NCI-H146 treated with DMSO at 0.1 percent for 48 hours (cell line): ENCODE results near the gene TMEM164.

Experiments used
- DNase-seq: peaks from one replicate; lab custom pipeline; 2025; ENCODE audit not compliant: unreplicated experiment; lab: John Stamatoyannopoulos, UW

The TMEM164 gene

DNA sequence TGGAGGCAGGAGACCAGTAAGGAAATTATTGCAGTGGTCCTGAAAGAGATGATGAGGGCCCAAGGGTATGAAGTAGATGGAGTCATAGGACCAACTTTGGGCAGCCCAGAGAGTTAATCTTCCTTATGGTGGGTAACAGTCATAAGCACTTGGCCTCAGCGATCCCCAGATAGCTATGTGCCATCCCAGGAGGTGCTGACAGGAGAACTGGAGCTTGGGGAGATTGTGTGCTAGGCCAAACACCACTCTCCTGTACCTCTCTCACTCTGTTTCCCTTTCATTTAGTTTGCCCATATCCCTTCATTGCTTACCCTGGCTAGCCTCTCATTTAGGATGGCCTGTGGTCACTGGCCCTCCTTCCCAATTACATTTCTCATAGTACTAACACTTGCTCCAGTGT is 60.0 kb downstream of the TMEM164 start:
- DNase-seq: no peak

DNA sequence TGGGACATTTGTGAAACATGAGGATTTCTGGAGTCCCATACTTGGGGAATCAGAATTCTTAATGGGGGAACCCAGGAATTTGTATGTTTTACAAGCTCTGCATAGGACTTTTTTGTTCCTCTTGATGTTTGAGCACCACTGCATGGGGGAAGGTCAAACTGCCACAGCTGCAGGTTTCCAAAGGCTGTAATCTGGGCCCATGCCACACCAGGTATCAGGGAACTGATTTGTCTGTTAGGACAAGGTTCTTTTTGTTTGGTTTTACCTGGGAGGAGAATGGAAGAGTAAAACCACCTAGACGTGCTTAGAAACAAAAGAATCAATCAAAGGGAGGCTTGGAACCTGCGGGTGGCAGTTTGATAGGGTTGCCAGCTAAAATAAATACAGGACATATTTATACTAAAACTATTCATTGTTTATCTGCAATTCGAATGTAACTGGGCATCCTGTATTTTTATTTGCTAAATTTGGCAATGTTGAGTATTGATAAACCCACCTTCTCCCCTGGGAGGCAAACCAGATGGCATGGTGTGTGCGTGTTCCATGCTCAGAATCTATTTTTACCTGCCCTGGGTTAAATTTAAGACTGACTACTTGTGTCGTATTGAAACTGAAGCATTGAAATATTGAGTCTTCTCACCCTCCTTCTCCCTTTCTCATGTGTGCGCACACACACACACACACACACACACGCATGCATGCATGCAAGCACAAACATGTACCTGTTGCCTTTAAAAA is 63.7 kb downstream of the TMEM164 start:
- DNase-seq: peak; percentile 51

DNA sequence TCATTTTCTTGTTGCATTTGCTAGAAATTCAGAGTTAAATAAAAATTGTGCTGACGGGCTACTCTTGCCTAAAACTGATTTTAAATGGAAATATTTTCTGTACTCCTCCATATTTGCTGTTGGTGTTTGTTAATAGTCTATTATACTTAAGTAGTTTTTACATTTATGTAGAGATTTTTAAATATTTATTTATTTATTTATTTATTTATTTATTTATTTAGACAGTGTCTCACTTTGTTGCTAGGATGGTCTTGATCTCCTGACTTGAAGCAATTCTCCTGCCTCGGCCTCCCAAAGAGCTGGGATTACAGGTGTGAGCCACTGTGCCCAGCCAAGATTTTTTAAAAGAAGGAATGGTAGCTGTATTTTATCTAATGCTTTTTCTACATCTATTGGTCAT is 68.1 kb downstream of the TMEM164 start:
- DNase-seq: no peak

DNA sequence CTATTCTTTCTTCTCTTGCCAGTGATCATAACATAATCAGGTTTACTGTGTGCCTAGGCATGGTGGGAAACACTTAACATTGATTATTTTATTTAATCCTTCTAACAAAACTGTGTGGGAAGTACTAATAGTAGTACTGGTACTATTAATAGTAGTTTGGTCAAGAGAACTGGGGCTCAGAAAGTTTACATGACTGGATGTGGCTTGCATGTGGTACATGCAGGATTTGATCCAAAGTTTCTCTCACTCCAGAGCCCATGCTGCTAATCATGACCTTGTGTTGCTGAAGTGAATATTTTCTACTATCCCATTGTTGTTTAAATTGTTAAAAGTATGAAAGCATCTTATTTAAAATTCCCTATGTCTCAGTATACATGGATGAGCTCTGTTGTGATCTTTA is 78.4 kb downstream of the TMEM164 start:
- no peak for DNase-seq

DNA sequence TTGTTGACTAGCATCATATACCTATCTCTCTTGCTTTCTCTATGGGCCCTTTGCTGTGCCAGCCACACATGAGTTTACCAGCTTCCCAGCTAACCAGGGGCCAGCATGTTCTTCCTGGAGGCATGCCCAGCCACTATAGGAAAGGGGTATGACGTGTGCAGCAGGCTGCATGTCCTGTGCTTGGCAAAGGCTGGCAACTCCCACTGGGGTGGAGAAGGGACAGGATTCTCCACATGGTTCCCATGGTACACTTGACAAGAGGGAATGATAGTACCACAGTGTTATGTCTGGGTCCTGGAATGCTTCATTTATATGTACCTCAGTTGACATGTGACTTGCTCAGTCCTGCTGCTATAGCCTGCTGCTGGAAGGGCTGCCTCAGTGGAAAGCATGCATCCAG is 78.8 kb downstream of the TMEM164 start:
- DNase-seq: no peak

DNA sequence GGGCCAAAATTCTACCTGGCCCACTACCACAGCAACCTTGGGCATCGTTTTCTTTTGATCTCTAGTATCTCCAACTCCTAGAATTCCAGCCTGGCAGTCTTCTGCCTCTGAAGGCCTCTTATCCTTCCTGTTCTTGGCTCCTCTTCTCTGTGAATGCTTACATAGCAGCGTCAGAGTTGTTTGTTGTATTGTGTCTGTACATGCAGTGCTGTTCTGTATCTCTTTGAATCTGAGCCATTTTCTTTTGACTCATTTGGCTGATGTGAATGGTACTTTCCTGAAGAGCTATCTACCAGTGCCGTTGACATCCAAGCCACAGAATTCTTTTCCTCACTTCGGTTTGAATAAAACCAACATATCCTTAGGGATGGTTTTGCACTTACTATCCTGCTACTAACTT is 79.2 kb downstream of the TMEM164 start:
- no peak for DNase-seq

DNA sequence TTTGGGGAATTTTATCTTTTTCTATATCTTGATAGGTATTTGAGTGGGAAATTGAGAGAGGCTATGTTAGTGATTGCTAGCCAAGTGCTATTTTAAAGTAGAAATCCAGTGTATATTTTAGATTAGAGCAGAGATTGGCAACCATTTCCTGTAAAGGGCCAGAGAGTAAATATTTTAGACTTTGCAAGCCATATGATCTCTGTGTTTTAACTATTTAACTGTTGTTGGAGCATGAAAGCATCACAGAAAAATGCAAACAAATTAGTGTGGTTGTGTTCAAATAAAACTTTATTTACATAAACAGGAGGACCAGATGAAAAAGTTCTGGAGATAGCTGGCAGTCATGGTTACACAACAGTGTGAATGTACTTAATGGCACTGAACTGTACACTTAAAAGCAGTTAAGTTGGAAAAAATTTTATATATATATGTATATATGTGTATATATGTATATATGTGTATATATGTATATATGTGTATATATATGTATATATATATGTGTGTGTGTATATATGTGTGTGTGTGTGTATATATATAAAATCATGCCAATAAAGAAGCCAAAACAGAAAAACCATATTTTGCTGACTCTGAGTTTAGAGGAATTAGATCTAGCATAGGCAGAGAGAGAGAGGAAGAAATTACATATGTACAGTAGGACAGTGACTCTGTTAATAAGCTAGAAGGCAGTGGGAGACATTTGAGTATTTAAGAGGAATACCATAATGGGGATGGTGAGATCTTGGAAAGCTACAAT is 83.4 kb downstream of the TMEM164 start:
- no peak for DNase-seq

DNA sequence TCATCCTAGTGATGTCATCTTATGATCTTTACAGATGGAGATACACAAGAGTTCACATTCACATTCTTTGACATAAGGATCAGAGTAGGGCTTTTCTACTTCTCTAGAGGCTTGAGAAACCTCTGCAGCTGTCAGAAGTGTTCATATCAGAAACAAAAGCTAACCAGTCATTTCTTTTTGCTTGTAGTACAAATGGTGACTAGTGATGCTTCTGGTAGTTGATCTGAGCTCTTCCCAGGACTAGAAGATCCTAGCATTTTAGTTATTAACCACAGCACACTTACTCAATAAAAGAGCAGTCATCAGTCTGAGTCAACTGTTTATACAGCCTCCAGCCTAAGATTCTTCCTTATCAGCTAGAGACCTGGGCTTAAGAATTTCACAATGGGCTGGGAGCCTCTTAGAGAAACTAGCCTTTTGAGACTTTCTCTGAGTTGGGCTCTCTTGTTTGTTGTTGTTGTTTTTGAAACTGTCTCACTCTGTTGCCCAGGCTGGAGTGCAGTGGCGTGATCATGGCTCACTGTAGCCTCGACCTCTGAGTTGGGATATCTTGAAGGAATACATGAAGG is 84.1 kb downstream of the TMEM164 start:
- no peak for DNase-seq

DNA sequence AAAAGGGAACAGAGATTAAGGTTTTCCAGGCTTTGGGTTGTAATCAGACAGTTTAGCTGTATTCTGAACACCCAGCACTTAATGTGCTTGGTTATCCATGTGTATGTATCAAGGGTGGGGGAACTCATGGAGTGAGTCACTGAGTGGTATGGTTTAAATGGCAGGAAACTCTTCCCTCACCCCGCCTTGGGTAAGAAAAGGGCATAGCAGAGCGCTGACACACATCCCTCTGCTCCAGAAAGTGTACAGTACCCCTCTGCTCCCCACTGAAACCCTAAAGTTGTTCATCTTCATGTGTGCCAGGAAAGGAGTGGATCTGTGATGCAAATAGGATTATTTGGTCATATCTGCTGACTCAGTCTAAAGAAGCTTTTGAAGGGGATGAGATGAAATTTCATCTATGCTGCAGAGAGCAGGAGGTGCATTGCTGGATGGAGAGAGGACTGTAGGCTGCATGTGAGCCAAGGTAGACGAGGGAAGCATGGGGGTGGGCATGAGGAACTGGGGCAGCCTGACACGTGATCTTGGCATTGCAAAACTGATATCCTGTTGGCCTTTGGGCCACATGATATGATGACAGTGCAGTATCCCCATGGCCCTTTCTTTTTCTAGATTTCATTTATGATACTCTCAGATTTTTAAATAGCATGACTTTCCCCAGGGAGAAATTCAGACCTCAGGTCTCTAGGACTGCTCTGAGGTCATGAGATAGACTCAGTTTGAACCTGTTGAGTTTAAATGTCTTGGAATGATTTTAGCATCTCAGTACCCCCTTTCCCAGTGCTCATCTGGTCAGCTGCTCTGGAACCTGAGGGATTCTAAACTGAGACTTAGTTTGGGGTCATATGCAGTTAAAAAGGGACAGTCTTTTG is 84.8 kb downstream of the TMEM164 start:
- DNase-seq: no peak

DNA sequence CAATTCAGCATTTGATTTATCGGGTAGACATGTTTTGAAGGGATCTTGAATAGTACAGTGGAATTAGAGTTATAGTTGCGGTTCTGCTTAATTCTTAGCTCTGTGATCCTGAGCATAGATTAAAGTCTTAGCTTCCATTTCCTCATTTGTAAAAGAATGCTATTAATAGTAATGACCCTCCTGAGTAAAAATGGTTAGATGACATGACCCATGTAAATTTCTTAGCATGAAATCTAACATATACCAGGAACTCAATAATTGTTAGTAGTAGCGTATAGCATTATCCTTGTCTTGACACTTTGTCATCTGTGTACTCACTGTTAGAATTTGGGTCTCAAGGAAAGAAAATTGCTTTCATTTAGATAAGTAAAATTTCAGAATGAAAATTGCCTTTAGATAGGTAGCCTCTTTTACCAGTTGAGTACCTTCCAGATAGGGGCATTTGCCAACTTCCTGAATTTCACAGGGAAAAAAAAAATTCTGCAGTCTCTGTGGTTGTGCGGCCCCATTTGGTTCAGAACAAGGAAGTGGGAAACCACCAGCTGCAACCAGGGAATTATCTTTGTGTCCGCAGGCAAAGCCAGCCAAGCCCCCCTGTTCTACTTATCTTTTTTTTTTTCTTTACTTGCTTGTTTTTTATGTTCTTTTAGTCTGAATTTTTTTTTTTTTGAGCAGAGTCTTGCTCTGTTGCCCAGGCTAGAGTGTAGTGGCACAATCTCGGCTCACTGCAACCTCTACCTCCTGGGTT is 86.9 kb downstream of the TMEM164 start:
- DNase-seq: no peak

DNA sequence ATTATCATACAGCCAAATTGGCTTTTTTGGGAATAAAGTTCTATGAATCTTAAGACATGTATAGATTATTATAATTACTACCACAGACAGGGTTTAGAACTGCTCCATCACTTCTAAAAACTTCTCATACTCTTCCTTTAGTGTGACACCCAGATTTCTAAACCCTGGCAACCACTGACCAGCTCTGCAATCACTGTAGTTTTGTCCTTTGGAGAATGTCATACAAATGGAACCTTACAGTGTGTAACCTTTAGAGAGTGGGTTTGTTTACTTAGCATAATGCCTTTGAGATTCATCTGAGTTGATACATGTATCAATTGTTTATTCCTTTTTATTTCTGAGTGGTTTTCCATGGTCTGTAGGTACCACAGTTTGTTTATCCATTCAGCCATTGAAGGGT is 95.0 kb downstream of the TMEM164 start:
- DNase-seq: no peak

DNA sequence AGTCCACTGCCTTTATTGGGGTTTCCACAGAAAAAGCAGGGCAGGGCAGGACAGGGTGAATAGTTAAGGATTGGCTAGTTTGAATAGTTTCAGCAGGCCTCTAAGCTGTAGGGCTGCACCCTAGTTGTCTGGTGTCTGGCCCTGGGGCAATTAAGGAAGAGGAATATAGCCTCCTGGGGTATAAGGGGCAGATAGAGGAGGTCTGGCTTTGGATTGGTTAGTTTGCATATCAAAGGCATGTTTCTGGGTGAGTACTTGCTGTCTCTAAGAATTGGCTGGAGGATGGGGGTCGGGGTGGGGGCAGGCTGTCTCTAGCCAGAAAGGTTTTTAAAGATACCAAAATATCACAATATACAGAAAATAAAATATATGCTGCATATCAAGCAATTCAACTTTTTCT is 100.4 kb downstream of the TMEM164 start:
- no peak for DNase-seq

DNA sequence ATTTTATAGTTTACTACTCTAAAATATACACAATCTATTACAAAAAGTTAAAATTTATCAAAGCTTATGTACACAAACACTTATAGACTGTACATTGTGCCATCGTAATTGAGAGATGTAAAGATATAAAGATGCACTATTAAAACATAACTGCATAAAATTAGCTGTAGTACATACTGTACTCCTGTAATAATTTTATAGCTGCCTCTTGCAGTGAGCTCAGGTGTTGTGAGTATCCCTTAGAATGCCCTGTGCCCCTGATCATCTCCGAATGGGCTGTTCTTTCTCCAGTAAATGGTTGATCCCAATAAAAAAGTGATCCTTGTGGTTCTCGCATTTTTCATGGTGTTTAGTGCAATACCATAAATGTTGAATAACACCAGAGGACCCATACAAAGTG is 101.2 kb downstream of the TMEM164 start:
- no peak for DNase-seq

DNA sequence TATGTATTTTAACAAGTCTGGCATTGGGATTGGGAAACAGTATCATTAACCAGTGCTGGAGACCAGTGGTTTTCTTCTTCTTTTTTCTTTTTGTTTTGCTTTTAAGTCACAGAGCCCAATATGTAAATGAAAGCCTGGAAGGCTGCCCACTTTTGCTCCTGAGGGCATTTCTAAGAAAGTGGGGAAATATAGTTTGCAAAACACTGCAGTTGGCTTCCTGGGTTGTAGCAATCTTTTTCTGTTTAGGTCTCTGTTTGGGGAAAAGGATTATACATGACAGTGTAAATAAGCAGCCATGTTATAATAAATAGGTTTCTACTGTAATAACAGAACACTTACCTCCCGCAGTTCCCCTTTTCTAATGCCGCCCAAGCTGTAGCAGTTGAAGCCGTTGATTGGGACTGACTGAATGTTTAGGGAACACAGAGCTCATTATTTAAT is 105.5 kb downstream of the TMEM164 start:
- no peak for DNase-seq

DNA sequence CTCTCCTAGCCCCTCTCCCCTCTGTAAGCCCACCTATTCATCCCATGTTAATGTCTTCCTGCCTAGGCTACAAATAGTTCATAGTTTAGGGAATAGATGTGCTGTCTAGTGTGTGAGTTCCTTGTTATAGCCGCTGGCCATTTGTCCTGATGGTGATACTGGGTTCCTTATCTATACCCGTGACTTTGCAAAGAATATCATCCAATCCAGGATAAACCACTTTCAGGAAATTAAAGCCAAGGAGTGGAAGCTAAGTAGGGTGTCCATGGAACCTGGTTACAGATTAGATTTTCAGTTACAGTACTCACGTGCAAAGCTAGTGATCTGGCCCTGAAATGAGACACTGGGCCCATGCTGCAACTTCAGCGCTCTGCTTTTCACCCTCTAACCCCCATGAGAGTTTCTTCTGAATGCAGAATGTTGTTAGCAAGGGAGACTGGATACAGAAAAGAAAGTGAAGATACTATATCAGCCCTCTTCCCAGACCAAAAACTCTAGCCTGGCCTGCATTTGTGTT is 111.4 kb downstream of the TMEM164 start:
- DNase-seq: no peak

DNA sequence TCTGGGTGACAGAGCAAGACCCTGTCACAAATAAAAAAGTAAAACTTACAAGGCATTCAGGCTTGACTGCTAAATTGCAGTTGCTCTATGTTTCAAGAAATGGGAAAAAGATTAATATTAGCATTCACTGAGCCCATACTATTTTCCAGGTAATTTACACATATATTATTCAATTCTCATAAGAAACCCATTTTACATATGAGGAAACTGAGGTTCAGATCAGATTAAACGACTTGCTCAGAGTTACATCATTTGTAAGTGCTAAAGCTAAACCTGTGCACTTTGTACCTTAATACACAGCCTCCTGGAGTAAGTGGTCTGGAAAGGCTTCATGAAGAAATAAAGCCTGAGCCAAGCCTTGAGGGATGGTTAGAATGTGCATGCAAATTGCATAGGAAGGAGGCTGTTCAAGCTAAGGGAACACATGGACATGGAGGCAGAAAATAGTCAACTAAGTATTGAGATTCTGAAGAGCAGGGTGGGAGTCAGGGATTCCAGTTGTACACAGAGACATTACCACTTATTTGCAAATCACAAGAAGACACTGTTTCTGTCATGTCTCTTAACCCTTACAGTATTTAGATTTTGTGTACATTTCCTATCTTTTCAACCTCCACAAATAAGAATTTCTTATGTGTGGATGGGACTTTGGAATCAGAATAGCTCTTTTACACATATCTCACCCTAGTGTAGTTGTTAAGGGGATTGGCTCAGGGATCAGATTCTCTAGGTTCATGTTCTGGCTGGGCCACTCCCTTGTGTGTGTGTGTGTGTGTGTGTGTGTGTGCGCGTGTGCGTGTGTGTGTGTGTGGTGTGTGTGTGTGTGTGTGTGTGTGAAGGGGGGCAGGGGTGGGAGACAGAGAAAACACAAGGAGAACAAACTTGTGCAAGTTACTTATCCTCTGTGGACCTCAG is 113.4 kb downstream of the TMEM164 start:
- DNase-seq: no peak

DNA sequence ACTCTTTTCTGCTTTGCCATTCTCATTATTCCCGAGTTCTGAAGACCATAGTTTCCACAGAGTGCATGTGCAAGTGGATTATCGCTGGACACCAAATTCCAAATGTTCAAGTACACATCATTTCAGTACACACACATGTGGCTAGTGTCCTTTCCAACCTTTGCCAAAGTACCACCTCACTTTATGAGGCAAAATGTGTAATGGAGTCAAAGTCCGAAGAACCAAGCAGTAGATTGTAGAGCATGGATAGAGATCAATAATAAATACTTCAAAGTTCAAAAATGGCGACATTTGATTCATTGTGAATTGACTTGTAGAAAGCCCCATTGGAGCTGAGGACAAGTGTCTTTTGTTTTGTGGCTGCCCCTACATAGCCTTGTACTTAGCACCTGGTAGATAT is 115.6 kb downstream of the TMEM164 start:
- DNase-seq: no peak

DNA sequence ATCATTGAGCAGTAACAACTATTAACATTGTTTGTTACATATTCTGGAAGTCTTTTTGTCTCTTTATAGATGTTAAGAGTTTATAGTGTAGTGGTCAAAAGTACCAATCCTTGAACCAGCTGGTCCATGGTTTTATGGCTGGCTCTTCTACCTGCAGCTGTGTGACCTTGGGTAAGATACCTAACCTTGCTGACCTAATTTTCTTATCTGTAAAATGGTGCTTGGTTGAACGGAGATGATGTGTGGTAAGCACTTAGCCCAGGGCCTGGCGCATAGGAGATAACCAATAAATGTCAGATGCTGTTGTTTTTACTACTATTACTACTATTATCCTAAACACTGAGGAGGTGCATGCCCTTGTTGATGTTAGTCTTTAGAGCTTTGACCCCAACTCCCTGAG is 116.6 kb downstream of the TMEM164 start:
- no peak for DNase-seq

DNA sequence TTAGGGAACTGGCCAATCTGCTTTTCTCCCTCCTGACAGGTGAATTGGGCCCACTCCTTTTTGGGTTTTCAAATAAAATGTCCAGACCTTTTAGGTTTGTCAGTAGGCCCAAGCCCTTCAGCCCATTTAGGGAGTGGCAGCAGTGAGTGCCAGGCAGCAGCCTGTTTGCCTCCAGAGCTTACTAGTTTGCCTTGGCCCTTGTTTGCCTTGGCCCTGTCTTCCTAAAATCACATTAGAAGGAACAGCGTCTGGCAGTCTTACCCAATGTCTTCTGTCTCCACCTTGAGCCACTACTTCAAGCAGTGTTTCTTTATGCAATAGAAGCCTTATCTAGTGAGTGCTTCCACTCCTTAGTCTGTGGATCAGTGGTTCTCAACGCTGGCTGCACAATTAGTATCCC is 117.1 kb downstream of the TMEM164 start:
- DNase-seq: no peak
